GM12878 (cell line): ENCODE results near the gene PNPLA3. TPM values are rescaled to one million over a fixed set of nuclear protein-coding genes. Genes with fewer than 3 reads are reported as not detected.

ENCODE experiments used
- ATAC-seq: fragments of 200-7000 bp; cut with Tn5 transposase; 3 replicates; pipeline ENCODE4 v1.9.1; 2020; ENCODE audit warnings: mild to moderate bottlenecking, moderate library complexity
- BruUV-seq: library from RNA; stranded (reverse); fragments of 400-500 nt; replicated peaks from 2 replicates; lab custom pipeline; 2021; lab: Mats Ljungman, UMichigan
- CTCF ChIA-PET: fragments of 300-600 bp; sonication (Branson Sonifier 250); formaldehyde crosslinking; extraction: SDS; loops from one replicate; lab custom pipeline; 2021; ENCODE audit warnings: inconsistent platforms; lab: Yijun Ruan, JAX
- POLR2A ChIA-PET: fragments of 350-600 bp; formaldehyde crosslinking; extraction: SDS; loops from one replicate; lab custom pipeline; 2021; ENCODE audit warnings: inconsistent platforms; lab: Charles Lee
- RAD21 ChIA-PET: fragments of 300-600 bp; sonication (Branson Sonifier 250); formaldehyde crosslinking; loops from one replicate; lab custom pipeline; 2023; ENCODE audit warnings: antibody characterized with exemption; ENCODE audit not compliant: unreplicated experiment; lab: Charles Lee
- SMC1A ChIA-PET: fragments of 300-600 bp; sonication (Branson Sonifier 250); formaldehyde crosslinking; loops from one replicate; lab custom pipeline; 2023; ENCODE audit not compliant: unreplicated experiment, uncharacterized antibody; lab: Charles Lee
- DNase-seq: peaks from one replicate; pipeline ENCODE4 v3.0.0-alpha.2; 2011; ENCODE audit warnings: low read depth, low spot score
- FAIRE-seq: peaks from 3 replicates; lab custom pipeline; 2011; peaks lifted over from hg19 to GRCh38; lab: Jason Lieb, UNC
- H2AFZ ChIP-seq: 2 replicates; pipeline ENCODE4 v1.6.0; 2011; ENCODE audit warnings: low read depth, low read length, control low read depth; ENCODE audit not compliant: control insufficient read depth
- H3K27ac ChIP-seq: 2 replicates; pipeline ENCODE4 v1.5.1; 2011; ENCODE audit warnings: control low read depth; ENCODE audit not compliant: control insufficient read depth, insufficient read depth
- H3K27me3 ChIP-seq, 2 experiments: replicated peaks in 1 of 2; 2 replicates each; pipeline versions ENCODE4 v1.6.0 to v1.6.1; 2011; ENCODE audit warnings: low read length in 1 of 2; ENCODE audit not compliant: control insufficient read depth in 2 of 2, insufficient read depth in 2 of 2
- H3K36me3 ChIP-seq, 2 experiments: 2 replicates each; pipeline ENCODE4 v1.5.1; 2011; ENCODE audit warnings: low read length in 1 of 2; ENCODE audit not compliant: control insufficient read depth in 2 of 2, insufficient read depth in 2 of 2
- H3K4me1 ChIP-seq: 2 replicates; pipeline ENCODE4 v1.6.1; 2011; ENCODE audit warnings: mild to moderate bottlenecking, low read length, moderate library complexity, mixed read lengths; ENCODE audit not compliant: control insufficient read depth, insufficient read depth
- H3K4me2 ChIP-seq: 2 replicates; pipeline ENCODE4 v1.6.0; 2011; ENCODE audit warnings: control low read depth; ENCODE audit not compliant: control insufficient read depth, insufficient read depth
- H3K4me3 ChIP-seq: fragments of 200-600 bp; sonication (generic); 2 replicates; pipeline ENCODE4 v1.5.1; 2016
- H3K79me2 ChIP-seq: 2 replicates; pipeline ENCODE4 v1.6.0; 2011; ENCODE audit warnings: low read length; ENCODE audit not compliant: control insufficient read depth, insufficient read depth
- H3K9ac ChIP-seq: 2 replicates; pipeline ENCODE4 v1.8.0; 2011; ENCODE audit warnings: low read length, control low read depth, mixed read lengths; ENCODE audit not compliant: control insufficient read depth, insufficient read depth
- H3K9me3 ChIP-seq: replicated peaks from 3 replicates; pipeline ENCODE4 v1.5.1; 2011; ENCODE audit warnings: mild to moderate bottlenecking, low read length; ENCODE audit not compliant: control insufficient read depth, insufficient read depth
- H4K20me1 ChIP-seq: 2 replicates; pipeline ENCODE4 v1.6.0; 2011; ENCODE audit not compliant: control insufficient read depth, insufficient read depth
- HDAC2 ChIP-seq: fragments of 200-600 bp; sonication (generic); IDR thresholded peaks from 2 replicates; pipeline ENCODE4 v1.6.1; 2017
- POLR2AphosphoS2 ChIP-seq: IDR thresholded peaks from 2 replicates; pipeline ENCODE4 v1.6.1; 2011; ENCODE audit warnings: low read depth, mild to moderate bottlenecking, low read length, improper control_type of control experiment, moderate library complexity
- RAD51 ChIP-seq: fragments of 450-650 bp; IDR thresholded peaks from 2 replicates; pipeline ENCODE4 v1.6.1; 2016; ENCODE audit warnings: moderate library complexity, mild to moderate bottlenecking, inconsistent platforms
- WGBS: methylation state at CpG from one replicate; pipeline ENCODE4 v1.1.6; 2016; ENCODE audit warnings: low lambda C conversion rate; ENCODE audit not compliant: insufficient replicate concordance, insufficient coverage; ENCODE audit errors: missing lambda C conversion rate; 5-methylcytosine and 5-hydroxymethylcytosine counted together
- in situ Hi-C: fragments of 300-500 bp; cut with MboI; formaldehyde crosslinking; loops from 9 replicates; pipeline ENCODE4 v1.14.3; 2018; ENCODE audit warnings: mixed read lengths
- intact Hi-C: fragments of 100-400 bp; cut with micrococcal nuclease; formaldehyde crosslinking; loops from one replicate; pipeline ENCODE4 v1.14.2; 2022; ENCODE audit not compliant: unreplicated experiment
- polyA plus RNA-seq, 11 experiments: library from polyadenylated mRNA; depleted of rRNA in 4 of 11; unstranded in 6 of 11; stranded (reverse) in 5 of 11; fragments of >200 nt; fragmentation: Nextera tagmentation in 4 of 11; fragmentation: Illumina TruSeq in 1 of 11; extraction: Ambion mirVana in 4 of 11; extraction: Trizol in 1 of 11; gene quantifications; 1 replicate in 1 of 11; 2 replicates in 10 of 11; pipeline versions ENCODE4 v1.2.1 to v1.2.3, GENCODE V29; 2011 to 2016; ENCODE audit warnings: inconsistent platforms in 2 of 11, missing spikeins in 2 of 11, low read depth in 1 of 11
- total RNA-seq, 4 experiments: library from RNA; depleted of rRNA in 3 of 4; stranded (reverse); fragments of >200 nt in 3 of 4; fragmentation: Illumina TruSeq in 1 of 4; extraction: Trizol in 1 of 4; gene quantifications; 2 replicates each; pipeline versions ENCODE4 v1.2.1 to v1.2.3, GENCODE V29; 2013 to 2021
- TF ChIP-seq, protein P1 (sequence below): fragments of 450-650 bp; IDR thresholded peaks from 2 replicates; pipeline ENCODE4 v1.6.1; 2018; ENCODE audit warnings: mild to moderate bottlenecking, low read depth, moderate library complexity; ENCODE audit not compliant: partially characterized antibody

PNPLA3 gene
- total and polyA plus RNA-seq, 10 of the 15 experiments (the other 5 are each of a cell fraction or from before 2014, with no cell fraction given) = 0.05 to 0.08 TPM; not detected in 8

DNA sequence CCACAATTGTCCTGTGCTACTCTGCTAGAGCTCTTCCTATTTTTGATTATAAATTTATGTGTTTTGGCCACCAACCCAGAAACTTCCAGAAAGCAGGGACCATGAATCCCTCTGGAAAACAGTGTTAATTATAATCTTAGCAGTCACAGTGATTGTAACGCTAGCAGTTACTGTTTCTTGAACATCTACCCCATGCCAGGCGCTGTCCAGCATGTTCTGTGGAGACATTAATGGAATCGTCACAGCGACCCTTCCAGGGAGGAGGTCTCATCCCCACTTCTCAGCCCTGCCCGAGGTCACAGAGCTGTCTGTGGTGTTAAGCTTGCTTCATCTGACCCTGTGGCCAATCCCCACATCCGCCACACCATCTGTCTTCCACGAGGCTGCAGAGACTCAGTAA is 17.9 kb upstream of the PNPLA3 start:
- no peak overlapping the region for H3K4me3 ChIP-seq
- WGBS = under 1% methylated on average over 7 of the region's 7 CpGs
- in situ Hi-C loops = no loop called here
- POLR2A ChIA-PET = no interaction called here
- RAD21 ChIA-PET = no interaction called here
- SMC1A ChIA-PET = interaction anchor here (1.1 kb wide), 1 partner anchor 181 kb away, joined by 3 read pairs; no protein-coding TSS in a partner anchor
- peaks cover 4 to 7% of the 10 kb centered on the region in 2 experiments for H3K27me3 ChIP-seq
- no peak overlapping the region for H3K4me2 ChIP-seq
- FAIRE-seq (no peak), DNase-seq (no peak)
- no peaks in the 10 kb centered on the region for H3K36me3 ChIP-seq
- CTCF ChIA-PET = interaction anchor here (1.0 kb wide), 1 partner anchor 28 kb away, joined by 3 read pairs; no protein-coding TSS in a partner anchor
- H2AFZ ChIP-seq = no peak overlapping the region
- no TSS peak for BruUV-seq
- H3K9ac ChIP-seq = no peak overlapping the region
- no peaks in the 10 kb centered on the region for H4K20me1 ChIP-seq
- no peaks in the 10 kb centered on the region for H3K4me1 ChIP-seq
- TF ChIP-seq HDAC2 (no peak), RAD51 (no peak), POLR2AphosphoS2 (no peak)
- TF ChIP-seq, all 136 proteins: peak for 0
- no peaks in the 10 kb centered on the region for H3K9me3 ChIP-seq
- H3K27ac ChIP-seq = no peak overlapping the region
- ATAC-seq = no peak
- H3K79me2 ChIP-seq = no peaks in the 10 kb centered on the region
- intact Hi-C loops = no loop called here

DNA sequence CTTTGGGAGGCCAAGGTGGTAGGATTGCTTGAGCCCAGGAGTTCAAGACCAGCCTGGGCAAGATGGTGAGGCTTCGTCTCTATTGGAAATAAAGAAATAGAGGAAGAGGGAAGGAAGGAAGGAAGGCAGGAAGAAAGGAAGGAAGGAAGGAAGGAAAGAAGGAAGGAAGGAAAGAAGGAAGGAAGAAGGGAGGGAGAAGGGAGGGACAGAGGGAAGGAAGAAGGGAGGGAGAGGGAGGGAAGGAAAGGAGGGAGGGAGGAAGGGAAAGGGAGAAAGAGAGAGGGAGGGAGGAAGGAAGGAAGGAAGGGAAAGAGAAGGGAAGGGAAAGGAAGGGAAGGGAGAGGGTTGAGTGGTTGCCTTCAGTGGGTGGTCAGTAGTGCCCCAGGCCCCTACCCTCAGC is 13.9 kb upstream of the PNPLA3 start:
- POLR2A ChIA-PET = no interaction called here
- no peak for ATAC-seq
- TF ChIP-seq, protein P1, sequence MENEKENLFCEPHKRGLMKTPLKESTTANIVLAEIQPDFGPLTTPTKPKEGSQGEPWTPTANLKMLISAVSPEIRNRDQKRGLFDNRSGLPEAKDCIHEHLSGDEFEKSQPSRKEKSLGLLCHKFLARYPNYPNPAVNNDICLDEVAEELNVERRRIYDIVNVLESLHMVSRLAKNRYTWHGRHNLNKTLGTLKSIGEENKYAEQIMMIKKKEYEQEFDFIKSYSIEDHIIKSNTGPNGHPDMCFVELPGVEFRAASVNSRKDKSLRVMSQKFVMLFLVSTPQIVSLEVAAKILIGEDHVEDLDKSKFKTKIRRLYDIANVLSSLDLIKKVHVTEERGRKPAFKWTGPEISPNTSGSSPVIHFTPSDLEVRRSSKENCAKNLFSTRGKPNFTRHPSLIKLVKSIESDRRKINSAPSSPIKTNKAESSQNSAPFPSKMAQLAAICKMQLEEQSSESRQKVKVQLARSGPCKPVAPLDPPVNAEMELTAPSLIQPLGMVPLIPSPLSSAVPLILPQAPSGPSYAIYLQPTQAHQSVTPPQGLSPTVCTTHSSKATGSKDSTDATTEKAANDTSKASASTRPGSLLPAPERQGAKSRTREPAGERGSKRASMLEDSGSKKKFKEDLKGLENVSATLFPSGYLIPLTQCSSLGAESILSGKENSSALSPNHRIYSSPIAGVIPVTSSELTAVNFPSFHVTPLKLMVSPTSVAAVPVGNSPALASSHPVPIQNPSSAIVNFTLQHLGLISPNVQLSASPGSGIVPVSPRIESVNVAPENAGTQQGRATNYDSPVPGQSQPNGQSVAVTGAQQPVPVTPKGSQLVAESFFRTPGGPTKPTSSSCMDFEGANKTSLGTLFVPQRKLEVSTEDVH = no peak
- TF ChIP-seq, all 136 proteins: peak for 0
- Histone ChIP-seq H3K4me3 (no peak overlapping the region), H4K20me1 (no peaks in the 10 kb centered on the region), H3K9ac (no peak overlapping the region), H3K79me2 (no peaks in the 10 kb centered on the region), H3K4me1 (no peaks in the 10 kb centered on the region), H3K27ac (no peak overlapping the region), H3K36me3 (no peaks in the 10 kb centered on the region), H3K4me2 (no peak overlapping the region), H3K27me3 (peaks cover 0 to 7% of the 10 kb centered on the region in 2 experiments; a peak in 3 of 4 replicates), H2AFZ (no peak overlapping the region), H3K9me3 (no peaks in the 10 kb centered on the region)
- WGBS = 47% methylated on average over 1 of the region's 1 CpG
- BruUV-seq = no TSS peak
- intact Hi-C loops = no loop called here
- CTCF ChIA-PET = no interaction called here
- DNase-seq (no peak), FAIRE-seq (no peak)
- SMC1A ChIA-PET = no interaction called here
- in situ Hi-C loops = no loop called here
- RAD21 ChIA-PET = no interaction called here
